Keratinocyte (primary cell): ENCODE measurements around the gene TNFRSF6B.

ENCODE experiments used
- CTCF ChIP-seq, 3 experiments: IDR thresholded peaks in 1 of 3; conservative IDR thresholded peaks in 1 of 3; optimal IDR thresholded peaks in 1 of 3; 2 replicates in 2 of 3; 3 replicates in 1 of 3; pipeline versions ENCODE3 to v1.5.1; 2011; ENCODE audit warnings: low read length in 3 of 3, mild to moderate bottlenecking in 3 of 3, moderate library complexity in 2 of 3, control low read depth in 1 of 3, inconsistent platforms in 1 of 3; ENCODE audit not compliant: insufficient read depth in 2 of 3; ENCODE audit errors: extremely low read depth in 1 of 3
- EZH2 ChIP-seq: IDR thresholded peaks from one replicate; pipeline ENCODE4 v1.6.1; 2012; ENCODE audit warnings: inconsistent platforms, mild to moderate bottlenecking, low read length, moderate library complexity

GRCh38 chr20:63680857-63681608, 15.4 kb upstream of the TNFRSF6B start:
- TF ChIP-seq EZH2 (no peak), CTCF (optimal IDR thresholded peaks at IDR 0.05 in 1 of 3, IDR thresholded peaks at IDR 0.05 in 1 of 3, conservative IDR thresholded peaks at IDR 0.05 in 1 of 3; ENCODE audit: extremely low read depth in 1 of 3, insufficient read depth in 2 of 3, low read length in 3 of 3) (no peak)
